CD4-positive, alpha-beta T cell treated with Interleukin-17A for 1 hour (primary cell): ENCODE results near the gene RGS10.
"Not testable (repeated sequence)": the region's sequence is repeated elsewhere in the genome, so short reads cannot be mapped to it uniquely, and the experiment has no call there.

Experiments used
- DNase-seq: peaks from one replicate; pipeline ENCODE4 v3.0.0-alpha.2; 2020

RGS10 gene

DNA sequence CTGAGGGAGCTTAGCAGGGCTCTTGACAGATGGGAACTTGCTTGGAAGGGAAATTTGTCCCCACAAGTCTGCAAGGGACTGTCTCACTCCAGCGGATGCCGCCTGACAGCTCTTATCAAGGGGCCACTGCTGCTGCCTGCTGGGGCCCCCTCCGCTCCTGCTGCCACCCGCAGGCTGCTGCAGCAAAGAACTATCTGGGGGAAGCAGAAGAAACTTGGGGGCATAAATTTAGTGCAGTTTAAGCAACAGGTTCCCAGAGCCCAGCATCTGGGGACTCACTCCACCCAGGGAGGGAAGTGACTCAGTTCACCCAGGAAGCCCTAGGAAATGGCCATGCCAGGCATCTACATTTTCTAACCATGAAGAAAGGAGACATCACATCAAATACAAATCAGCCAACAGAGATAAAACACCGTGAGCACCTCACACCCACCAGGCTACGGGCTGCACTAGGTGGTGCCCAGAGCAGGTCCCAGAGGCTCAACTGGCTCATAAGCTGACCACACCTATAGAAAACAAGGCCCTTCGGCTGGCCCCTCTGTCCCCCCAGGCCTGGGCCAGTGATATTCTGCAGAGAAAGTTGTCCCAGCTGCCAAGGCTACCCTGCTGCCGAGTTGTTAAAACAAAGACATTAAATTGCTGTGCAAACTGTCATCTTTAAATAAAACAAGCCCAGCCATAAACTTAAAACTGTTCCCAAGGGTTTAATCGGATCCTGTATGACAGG is 3.7 kb downstream of the RGS10 start:
- DNase-seq = peak; percentile 19

DNA sequence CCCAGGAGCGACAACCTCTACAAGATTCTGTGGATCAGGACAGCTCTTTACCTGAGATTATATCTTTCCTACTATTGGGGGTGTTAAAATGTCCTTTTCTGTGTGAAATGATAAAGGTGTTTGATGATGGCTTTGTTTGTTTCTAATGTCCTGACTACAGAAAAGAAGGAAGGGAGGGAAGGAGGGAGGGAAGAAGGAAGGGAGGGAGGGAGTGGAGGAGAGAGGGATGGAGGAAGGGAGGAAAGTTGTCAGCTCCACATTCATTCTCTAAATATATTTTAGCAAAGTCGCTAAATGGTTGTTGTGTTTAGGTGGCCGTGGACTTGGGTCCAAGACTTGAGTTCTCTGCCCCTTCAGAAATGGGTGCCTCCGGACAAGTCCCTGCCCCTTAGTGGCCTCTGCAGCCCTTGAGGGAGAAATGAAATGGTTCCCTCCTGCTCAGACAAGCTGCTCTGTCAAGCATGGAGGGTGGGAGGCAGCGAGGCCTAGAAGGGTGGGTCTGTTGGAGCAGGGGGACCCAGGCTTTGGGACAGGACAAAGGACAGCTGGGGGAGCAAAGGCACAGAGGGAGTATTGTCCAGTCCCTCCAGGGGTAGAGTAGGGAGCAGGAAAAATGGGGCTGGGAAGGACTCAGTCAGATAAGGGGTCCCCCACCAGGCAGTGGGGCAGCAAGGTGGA is 4.4 kb downstream of the RGS10 start:
- no peak for DNase-seq

DNA sequence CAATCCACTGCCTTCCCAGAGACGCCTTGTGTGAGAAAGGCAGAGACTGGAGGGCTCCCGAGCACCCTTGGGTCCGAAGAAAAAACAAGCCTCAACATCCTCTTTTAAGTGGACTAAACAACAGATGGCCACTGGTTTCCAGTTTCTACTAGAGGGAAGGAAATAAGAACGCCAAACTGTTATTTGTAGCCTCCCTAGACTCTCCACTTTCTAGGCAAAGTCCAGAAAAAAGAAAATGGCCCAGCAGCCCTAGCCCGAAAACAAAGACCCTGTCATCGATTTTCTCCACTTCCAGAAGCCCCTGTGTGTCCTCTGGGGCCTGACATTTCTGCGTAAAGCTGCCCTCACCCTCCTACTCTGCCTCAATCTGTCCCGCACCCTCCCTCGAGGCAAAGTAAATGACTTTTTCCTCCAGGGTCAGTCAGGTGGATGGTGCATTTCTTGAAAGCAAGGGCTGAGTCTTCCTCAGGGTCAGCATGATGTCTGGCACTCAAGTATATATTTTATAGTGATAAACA is 6.0 kb downstream of the RGS10 start:
- DNase-seq = no peak

- DNase-seq = no peak
These were observed 6.5 kb downstream of the RGS10 start for GRCh38 chr10:119535837-119536507.

GRCh38 chr10:119535305-119535704 is 7.2 kb downstream of the RGS10 start:
- DNase-seq = no peak

DNA sequence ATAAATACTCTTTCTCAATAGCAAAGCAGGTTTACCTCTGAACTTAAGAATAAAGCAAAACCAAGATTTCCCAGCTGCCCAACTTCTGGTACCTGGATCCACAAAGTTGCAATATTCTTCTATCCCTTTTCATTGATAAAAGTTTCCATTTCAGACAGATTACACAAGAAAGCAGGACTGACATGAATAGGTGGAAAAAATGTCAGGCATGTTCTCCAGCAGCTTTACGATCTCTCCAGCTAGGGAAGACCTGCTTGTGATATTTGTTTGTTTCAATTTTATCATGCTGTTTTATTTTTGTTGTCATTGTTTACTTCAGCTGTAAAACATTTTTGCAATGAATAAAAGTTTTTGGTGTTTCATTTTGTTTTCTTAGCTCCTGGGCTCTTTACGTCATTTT is 9.0 kb downstream of the RGS10 start:
- no peak for DNase-seq

DNA sequence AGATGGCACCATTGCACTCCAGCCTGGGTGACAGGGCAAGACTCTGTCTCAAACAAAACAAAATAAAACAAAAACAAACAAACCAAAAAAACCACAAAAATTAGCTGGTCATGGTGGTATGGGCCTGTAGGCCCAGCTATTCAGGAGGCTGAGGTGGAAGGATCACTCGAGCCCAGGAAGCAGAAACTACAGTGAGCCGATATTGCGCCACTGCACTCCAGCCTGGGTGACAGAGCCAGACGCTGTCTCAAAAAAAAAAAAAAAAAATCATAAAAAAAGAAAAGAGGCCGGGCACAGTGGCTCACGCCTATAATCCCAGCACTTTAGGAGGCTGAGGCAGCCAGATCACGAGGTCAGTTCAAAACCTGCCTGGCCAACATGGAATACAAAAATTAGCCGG is 9.7 kb downstream of the RGS10 start:
- DNase-seq = not testable (repeated sequence)

DNA sequence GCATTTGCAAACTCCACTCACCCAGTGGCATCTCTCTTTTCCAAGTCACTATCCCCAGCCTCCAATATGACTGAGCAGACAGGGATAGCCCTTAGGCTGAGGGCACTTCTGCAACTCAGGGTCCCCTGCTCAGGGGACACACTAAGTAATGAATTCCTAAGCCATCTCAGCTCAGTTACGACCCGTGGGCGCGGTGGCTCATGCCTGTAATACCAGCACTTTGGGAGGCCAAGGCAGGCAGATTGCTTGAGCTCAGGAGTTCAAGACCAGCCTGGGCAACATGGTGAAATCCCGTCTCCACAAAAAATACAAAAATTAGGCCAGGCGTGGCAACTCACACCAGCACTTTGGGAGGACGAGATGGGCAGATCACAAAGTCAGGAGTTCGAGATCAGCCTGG is 10.3 kb downstream of the RGS10 start:
- DNase-seq = not testable (repeated sequence)

- no peak for DNase-seq
These were observed 11.5 kb downstream of the RGS10 start for GRCh38 chr10:119531067-119531466.

DNA sequence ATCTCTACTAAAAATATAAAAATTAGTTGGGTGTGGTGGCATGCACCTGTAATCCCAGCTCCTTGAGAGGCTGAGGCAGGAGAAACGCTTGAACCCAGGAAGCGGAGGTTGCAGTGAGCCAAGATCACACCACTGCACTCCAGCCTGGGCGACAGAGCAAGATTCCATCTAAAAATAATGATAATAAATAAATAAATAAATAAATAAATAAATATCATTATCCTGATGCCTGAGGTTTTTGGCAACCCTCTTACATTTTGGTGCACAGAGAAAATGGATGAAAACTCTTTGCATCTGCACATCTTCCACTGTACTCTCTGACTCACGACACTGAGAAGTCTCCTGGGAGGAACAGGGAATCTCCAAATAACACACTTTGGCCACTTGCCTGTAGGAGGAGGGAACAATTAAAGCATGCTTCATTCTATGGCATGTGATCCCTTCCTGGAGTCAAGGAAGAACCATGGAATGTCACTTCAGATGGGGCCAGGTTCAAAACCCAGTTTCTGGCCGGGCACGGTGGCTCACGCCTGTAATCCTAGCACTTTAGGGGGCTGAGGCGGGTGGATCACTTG is 13.8 kb downstream of the RGS10 start:
- not testable (repeated sequence) for DNase-seq

DNA sequence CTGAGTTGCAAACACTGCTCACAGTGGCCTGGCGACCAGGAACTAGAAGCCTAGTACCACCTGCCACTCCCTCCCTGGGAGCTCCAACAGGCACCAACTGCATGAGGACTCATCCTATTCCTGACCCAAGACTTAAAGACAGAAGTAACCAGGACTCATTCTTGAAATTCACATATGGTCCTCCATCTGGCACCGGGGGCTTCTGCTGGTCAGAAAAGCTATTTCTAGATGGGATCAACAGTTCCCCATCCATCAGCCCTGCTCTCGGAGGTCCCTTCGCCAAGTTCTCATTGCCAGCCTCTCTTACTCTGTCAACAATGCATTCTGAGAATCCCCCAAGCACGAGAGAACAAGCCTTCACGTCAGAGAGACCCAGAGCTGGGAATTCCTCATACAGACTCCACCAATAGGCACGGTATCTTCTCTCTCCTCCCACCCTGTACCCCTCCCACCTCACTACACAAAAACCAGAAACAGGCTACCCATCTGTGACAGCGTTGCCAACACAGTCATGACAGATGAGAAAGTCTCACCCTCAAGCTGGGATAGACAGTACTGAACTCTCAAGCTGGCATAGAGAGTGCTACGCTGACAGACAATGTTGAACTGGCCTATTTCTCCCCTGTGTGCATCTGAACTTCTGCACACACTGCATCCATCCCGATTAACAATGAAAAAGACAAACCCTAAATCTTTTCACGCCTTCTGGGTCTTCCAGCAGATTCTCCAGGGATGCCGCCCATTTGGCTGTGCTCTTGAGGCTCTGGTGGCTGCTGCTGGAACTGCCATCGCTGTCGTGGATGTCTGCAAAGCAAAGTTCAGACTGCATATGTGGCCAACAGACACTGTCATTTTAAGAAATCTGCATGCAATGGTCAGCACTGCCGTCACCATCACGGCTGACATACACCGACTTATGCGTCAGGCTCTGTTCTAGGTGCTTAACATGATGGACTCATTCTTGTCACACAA is 15.6 kb downstream of the RGS10 start:
- DNase-seq = no peak

- no peak for DNase-seq
These were observed 16.4 kb downstream of the RGS10 start for GRCh38 chr10:119526149-119526548.

- no peak for DNase-seq
These were observed 17.4 kb downstream of the RGS10 start for GRCh38 chr10:119525116-119525515.

GRCh38 chr10:119524720-119525070 is 17.8 kb downstream of the RGS10 start:
- no peak for DNase-seq

- DNase-seq = no peak
These were observed 18.4 kb downstream of the RGS10 start for GRCh38 chr10:119523895-119524719.

DNA sequence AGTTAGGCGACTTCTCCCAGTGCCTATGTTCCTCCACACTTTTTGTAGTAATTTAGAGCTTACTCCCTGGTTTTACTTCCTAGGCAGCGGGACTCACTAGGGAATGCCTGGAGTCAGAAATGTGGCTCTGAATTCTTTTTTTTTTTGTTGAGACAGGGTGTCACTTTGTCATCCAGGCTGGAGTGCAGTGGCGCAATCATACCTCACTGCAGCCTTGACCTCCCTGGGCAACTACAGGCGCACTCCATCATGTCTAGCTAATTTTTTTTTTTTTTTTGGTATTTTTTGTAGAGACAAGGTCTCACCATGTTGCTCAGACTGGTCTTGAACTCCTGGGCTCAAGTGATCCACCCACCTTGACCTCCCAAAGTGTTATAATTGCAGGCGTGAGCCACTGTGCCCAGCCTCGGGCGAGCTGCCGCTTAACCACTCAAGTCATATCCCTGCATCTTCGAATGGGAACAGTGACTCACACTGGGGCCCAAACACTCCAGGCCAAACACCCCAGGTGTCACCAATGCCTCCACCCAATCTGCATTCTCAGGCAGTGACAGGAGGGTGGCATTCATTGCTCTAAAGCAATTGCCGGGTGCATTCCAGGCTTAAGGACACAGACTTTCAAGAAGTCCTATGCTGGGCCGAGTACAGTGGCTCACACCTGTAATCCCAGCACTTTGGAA is 19.6 kb downstream of the RGS10 start:
- no peak for DNase-seq

DNA sequence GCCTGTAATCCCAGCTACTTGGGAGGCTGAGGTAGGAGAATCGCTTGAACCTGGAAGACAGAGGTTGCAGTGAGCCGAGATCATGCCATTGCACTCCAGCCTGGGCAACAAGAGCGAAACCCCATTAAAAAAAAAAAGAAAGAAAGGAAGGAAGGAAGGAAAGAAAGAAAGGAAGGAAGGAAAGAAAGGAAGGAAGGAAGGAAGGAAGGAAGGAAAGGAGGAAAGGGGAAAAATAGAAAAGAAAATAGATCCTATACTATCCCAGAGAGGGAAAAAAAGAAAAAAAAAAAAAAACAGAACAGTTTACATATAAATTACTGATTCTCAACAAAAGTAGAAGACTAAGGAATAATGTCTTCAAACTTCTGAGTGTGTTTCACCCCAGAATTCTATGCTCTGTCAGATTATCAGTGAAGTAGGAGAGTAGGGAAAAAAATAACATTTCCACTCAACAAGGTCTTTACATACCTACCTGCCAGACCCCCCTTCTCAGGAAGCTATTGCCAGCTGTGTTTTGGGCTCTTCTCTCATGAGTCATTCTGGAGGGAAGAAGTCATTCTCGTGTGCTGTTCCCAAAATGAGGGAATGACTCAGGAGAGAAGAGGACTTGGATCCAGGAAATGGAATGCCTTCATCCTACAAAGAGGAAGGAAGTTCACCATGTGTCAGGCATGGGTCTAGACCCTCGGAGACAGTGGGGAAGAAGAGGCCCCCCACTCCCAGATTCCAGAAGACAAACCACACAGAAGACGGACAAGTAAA is 20.9 kb downstream of the RGS10 start:
- DNase-seq = no peak

GRCh38 chr10:119520283-119520682 is 22.2 kb downstream of the RGS10 start:
- no peak for DNase-seq

DNA sequence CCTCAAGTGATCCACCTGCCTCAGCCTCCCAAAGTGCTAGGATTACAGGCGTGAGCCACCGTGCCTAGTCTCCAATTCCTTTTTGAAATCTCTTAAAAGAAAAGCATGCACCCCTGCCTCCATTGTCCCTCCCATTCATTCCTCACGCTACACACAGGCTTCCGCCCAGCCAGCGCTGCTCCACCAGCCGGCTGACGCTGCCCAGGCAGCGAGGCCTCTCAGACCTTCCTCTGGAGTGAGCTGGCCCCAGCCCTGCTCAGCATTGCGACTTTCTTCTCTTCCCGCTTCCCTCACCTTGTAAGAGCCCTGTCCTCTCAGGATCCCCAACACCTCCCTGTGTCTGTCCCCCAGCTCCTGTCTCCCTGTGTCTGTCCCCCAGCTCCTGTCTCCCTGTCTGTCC is 23.6 kb downstream of the RGS10 start:
- no peak for DNase-seq

DNA sequence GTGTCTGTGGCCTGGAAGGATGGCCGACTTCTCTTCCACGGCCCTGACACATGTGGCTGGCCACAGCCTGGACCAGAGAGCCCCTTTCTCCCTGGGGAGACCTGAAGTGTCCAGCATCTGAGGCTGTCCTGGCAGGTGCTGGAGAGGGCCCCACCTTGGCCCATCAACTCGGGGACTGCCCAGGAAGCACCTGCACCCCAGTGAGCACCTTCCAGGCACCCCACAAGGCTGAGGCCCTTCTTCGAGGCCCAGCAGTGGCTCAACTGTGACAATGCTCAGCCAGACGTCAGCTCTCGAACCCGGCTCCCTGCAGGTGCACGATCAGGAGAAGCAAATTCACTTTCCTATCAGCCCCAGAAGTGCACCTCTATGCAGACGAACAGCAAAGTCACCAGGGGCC is 24.3 kb downstream of the RGS10 start:
- DNase-seq = no peak
